ENCODE data around the gene PROSER3.
"Not testable (repeated sequence)": the region's sequence is repeated elsewhere in the genome, so short reads cannot be mapped to it uniquely, and the experiment has no call there.

Gene PROSER3

GRCh38 chr19:35789978-35790944 lies 32.3 kb downstream of the PROSER3 start:
- no peak overlapping the region for H3K4me3 ChIP-seq (ENCODE audit: low read length)
- TF ChIP-seq, protein P1, sequence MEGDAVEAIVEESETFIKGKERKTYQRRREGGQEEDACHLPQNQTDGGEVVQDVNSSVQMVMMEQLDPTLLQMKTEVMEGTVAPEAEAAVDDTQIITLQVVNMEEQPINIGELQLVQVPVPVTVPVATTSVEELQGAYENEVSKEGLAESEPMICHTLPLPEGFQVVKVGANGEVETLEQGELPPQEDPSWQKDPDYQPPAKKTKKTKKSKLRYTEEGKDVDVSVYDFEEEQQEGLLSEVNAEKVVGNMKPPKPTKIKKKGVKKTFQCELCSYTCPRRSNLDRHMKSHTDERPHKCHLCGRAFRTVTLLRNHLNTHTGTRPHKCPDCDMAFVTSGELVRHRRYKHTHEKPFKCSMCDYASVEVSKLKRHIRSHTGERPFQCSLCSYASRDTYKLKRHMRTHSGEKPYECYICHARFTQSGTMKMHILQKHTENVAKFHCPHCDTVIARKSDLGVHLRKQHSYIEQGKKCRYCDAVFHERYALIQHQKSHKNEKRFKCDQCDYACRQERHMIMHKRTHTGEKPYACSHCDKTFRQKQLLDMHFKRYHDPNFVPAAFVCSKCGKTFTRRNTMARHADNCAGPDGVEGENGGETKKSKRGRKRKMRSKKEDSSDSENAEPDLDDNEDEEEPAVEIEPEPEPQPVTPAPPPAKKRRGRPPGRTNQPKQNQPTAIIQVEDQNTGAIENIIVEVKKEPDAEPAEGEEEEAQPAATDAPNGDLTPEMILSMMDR (conservative IDR thresholded peaks at IDR 0.05; ENCODE audit: low read depth, low read length), result no peak

DNA sequence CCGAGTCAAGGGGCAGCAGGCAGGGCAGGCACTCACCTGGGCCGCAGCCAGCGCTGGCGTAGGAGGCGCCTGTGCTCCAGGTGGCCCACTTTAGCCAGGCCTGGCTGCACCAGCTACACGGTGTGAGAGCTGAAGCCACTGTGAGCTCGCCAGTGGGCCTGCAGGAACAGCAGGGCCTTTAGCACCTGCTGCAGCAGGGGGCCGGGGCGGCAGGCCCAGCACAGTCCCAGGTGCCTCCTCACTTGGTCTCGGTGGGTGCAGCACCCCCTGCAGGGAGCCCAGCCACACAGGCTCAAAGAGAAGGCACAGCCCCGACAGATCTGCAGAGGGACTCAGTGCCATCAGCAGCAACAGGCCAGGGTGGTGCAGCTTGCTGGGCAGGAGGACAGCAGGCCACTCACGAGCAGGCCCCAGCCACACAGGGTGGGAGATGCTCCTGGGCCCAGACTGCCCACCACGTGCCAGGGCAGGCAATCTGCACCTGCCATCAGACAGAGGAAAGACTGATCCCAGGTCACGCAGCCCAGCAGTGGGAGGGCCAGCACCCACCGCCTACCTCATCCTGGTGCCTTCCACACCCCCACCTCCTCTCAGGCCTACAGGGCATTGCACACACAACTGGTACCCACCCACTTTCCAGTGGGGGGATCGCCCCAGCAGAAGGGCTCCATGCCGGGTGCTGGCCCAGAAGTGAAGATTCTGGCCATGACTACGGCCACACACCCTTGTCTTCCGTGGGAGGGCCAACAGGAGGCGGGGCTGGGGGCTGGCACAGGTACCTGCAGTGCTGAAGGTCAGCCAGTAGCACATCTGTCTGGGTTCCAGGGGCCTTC lies 33.2 kb downstream of the PROSER3 start:
- no peak overlapping the region for H3K4me3 ChIP-seq (ENCODE audit: low read length)
- TF ChIP-seq, protein P1 (conservative IDR thresholded peaks at IDR 0.05; ENCODE audit: low read depth, low read length), result peak; percentile 28

More at GRCh38 chr19:35789978-35790944, 32.3 kb downstream of the PROSER3 start:
- DNase-seq (ENCODE audit: low read depth), result no peak

DNA sequence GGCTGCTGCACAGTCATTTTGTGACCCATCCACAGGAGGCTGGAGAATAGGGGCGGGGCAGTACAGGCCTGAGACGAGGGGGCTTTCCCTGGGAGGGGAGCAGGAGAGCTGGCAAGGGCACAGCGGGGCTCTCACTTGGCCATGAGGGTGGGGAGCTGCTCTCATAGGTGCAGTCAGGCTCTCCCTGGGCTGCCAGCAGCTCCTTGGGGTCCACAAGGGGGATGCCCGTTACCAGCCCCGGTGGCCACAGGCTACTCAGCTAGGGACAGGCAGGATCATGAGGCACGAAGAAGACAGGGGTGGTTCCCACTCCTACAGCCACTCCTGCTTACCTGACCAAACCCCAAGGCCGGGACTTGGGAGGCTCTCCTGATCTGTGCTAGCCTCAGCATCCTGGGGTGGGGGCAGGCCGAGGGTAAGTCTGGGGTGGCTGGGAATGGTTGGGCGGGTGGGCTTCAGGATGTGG lies 33.9 kb downstream of the PROSER3 start:
- TF ChIP-seq, protein P1 (conservative IDR thresholded peaks at IDR 0.05; ENCODE audit: low read depth, low read length), result no peak
- H3K4me3 ChIP-seq (ENCODE audit: low read length), result no peak overlapping the region
- no peak for DNase-seq (ENCODE audit: low read depth)

More for the DNA sequence above, 33.2 kb downstream of the PROSER3 start:
- DNase-seq (ENCODE audit: low read depth), result no peak

DNA sequence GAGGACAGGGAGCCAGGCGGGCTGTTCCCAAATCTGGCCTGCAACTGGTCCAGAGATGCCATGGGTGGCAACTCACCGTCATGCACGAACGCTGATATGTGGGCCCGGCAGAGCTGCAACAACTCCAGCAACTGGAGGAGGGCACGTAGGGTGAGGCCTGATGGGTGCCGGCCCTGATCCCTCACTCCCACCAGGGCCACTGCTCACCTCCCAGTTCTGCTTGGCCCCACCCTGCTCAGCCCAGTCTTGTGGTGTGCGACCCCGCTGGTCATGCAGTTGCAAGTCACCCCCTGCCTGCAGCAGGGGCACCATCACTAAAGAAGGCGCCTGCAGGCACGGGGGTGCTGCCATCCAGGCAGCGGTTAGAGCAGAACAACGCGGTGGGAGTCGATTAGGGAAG lies 34.3 kb downstream of the PROSER3 start:
- no peak for DNase-seq (ENCODE audit: low read depth)
- TF ChIP-seq, protein P1 (conservative IDR thresholded peaks at IDR 0.05; ENCODE audit: low read depth, low read length), result no peak
- no peak overlapping the region for H3K4me3 ChIP-seq (ENCODE audit: low read length)

- no peak overlapping the region for H3K4me3 ChIP-seq (ENCODE audit: low read length)
- TF ChIP-seq, protein P1 (conservative IDR thresholded peaks at IDR 0.05; ENCODE audit: low read depth, low read length), result no peak
- no peak for DNase-seq (ENCODE audit: low read depth)
Observed at GRCh38 chr19:35792888-35793287, 34.9 kb downstream of the PROSER3 start.

GRCh38 chr19:35793381-35794165 lies 35.6 kb downstream of the PROSER3 start:
- H3K4me3 ChIP-seq (ENCODE audit: low read length), result no peak overlapping the region
- TF ChIP-seq, protein P1 (conservative IDR thresholded peaks at IDR 0.05; ENCODE audit: low read depth, low read length), result no peak
- no peak for DNase-seq (ENCODE audit: low read depth)

DNA sequence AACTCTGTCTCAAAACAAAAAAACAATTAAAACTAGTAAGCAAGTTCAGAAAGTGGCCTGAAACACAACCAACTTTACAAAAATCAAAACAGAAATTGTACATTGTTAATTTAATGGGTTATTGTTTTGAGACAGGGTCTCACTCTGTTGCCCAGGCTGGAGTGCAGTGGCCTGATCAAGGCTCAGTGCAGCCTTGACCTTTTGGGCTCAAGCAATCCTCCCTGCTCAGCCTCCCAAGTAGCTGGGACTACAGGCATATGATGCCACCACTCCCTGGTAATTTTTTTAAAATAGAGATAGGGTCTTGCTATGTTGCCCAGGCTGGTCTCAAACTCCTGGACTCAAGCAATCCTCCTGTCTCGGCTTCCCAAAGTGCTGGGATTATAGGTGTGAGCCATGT lies 37.6 kb downstream of the PROSER3 start:
- not testable (repeated sequence) for DNase-seq (ENCODE audit: low read depth); H3K4me3 ChIP-seq (ENCODE audit: low read length)
